Measurements from ENCODE around the gene MCTP1. TPM values are rescaled to one million over a fixed set of nuclear protein-coding genes. Genes with fewer than 3 reads are reported as not detected.

The MCTP1 gene
- polyA plus RNA-seq, 1 donor (not counting 4 experiments of a cell fraction or from before 2014, with no cell fraction given), result 4.9 TPM

- Histone ChIP-seq H3K79me2 (ENCODE audit: control insufficient read depth, insufficient read depth, low read length) (no peaks in the 10 kb centered on the region), H2AFZ (ENCODE audit: control insufficient read depth, low read length) (no peak overlapping the region), H4K20me1 (ENCODE audit: control insufficient read depth, extremely low read depth, insufficient read depth, low read length) (no peaks in the 10 kb centered on the region), H3K9ac (ENCODE audit: control insufficient read depth, extremely low read depth, insufficient read depth, low read length) (no peak overlapping the region), H3K4me2 (ENCODE audit: control insufficient read depth, extremely low read depth, insufficient read depth, low read depth, low read length) (no peak overlapping the region), H3K27me3 (ENCODE audit: control insufficient read depth, extremely low read depth, insufficient read depth, low read length) (no peaks in the 10 kb centered on the region), H3K4me1 (ENCODE audit: control insufficient read depth, extremely low read depth, insufficient read depth, low read length) (no peaks in the 10 kb centered on the region), H3K4me3 (ENCODE audit: control insufficient read depth in 2 of 3, extremely low read depth in 1 of 3, insufficient read depth in 2 of 3, low read depth in 1 of 3, low read length in 3 of 3) (no peak overlapping the region), H3K36me3 (ENCODE audit: control insufficient read depth in 2 of 2, extremely low read depth in 1 of 2, insufficient read depth in 2 of 2, low read length in 2 of 2) (no peaks in the 10 kb centered on the region), H3K9me1 (ENCODE audit: control insufficient read depth, extremely low read depth, insufficient read depth, low read length) (no peaks in the 10 kb centered on the region), H3K27ac (ENCODE audit: control insufficient read depth, insufficient read depth, low read length) (no peak overlapping the region), H3K9me3 (ENCODE audit: control insufficient read depth, low read depth, low read length) (no peaks in the 10 kb centered on the region)
- no peak for TF ChIP-seq CTCF (optimal IDR thresholded peaks at IDR 0.05 in 1 of 3, IDR thresholded peaks at IDR 0.05 in 1 of 3, conservative IDR thresholded peaks at IDR 0.05 in 1 of 3; ENCODE audit: extremely low read depth in 1 of 3, insufficient read depth in 2 of 3, low read length in 3 of 3)
- TF ChIP-seq EZH2 (IDR thresholded peaks at IDR 0.05; ENCODE audit: low read length), result no peak
- DNase-seq (ENCODE audit: low read depth, low spot score) (no peak), FAIRE-seq (no peak)
- dilution Hi-C loops (cut with MboI; ENCODE audit: extremely low pct_ligation_motif_present, low sequenced_read_pairs), result no loop called here
Observed at GRCh38 chr5:94818904-94819303, 466.0 kb downstream of the MCTP1 start.

- Histone ChIP-seq H3K27ac (ENCODE audit: control insufficient read depth, insufficient read depth, low read length) (no peak overlapping the region), H3K79me2 (ENCODE audit: control insufficient read depth, insufficient read depth, low read length) (no peaks in the 10 kb centered on the region), H3K4me3 (ENCODE audit: control insufficient read depth in 2 of 3, extremely low read depth in 1 of 3, insufficient read depth in 2 of 3, low read depth in 1 of 3, low read length in 3 of 3) (no peak overlapping the region), H3K4me1 (ENCODE audit: control insufficient read depth, extremely low read depth, insufficient read depth, low read length) (no peaks in the 10 kb centered on the region), H3K4me2 (ENCODE audit: control insufficient read depth, extremely low read depth, insufficient read depth, low read depth, low read length) (no peak overlapping the region), H3K27me3 (ENCODE audit: control insufficient read depth, extremely low read depth, insufficient read depth, low read length) (no peaks in the 10 kb centered on the region), H3K9me1 (ENCODE audit: control insufficient read depth, extremely low read depth, insufficient read depth, low read length) (no peaks in the 10 kb centered on the region), H3K9ac (ENCODE audit: control insufficient read depth, extremely low read depth, insufficient read depth, low read length) (no peak overlapping the region), H3K9me3 (ENCODE audit: control insufficient read depth, low read depth, low read length) (no peaks in the 10 kb centered on the region), H4K20me1 (ENCODE audit: control insufficient read depth, extremely low read depth, insufficient read depth, low read length) (no peaks in the 10 kb centered on the region), H3K36me3 (ENCODE audit: control insufficient read depth in 2 of 2, extremely low read depth in 1 of 2, insufficient read depth in 2 of 2, low read length in 2 of 2) (no peaks in the 10 kb centered on the region), H2AFZ (ENCODE audit: control insufficient read depth, low read length) (no peak overlapping the region)
- no peak for TF ChIP-seq CTCF (optimal IDR thresholded peaks at IDR 0.05 in 1 of 3, IDR thresholded peaks at IDR 0.05 in 1 of 3, conservative IDR thresholded peaks at IDR 0.05 in 1 of 3; ENCODE audit: extremely low read depth in 1 of 3, insufficient read depth in 2 of 3, low read length in 3 of 3)
- no peak for TF ChIP-seq EZH2 (IDR thresholded peaks at IDR 0.05; ENCODE audit: low read length)
- FAIRE-seq, result no peak
- no peak for DNase-seq (ENCODE audit: low read depth, low spot score)
- dilution Hi-C loops (cut with MboI; ENCODE audit: extremely low pct_ligation_motif_present, low sequenced_read_pairs), result no loop called here
Observed at GRCh38 chr5:94815313-94816039, 469.4 kb downstream of the MCTP1 start.
